ENCODE results near the gene TMEM186. TPM values are rescaled to one million over a fixed set of nuclear protein-coding genes. Genes with fewer than 3 reads are reported as not detected.

TMEM186 gene
- total RNA-seq, 2 experiments from 2014 or later = 14.0 to 16.1 TPM

DNA sequence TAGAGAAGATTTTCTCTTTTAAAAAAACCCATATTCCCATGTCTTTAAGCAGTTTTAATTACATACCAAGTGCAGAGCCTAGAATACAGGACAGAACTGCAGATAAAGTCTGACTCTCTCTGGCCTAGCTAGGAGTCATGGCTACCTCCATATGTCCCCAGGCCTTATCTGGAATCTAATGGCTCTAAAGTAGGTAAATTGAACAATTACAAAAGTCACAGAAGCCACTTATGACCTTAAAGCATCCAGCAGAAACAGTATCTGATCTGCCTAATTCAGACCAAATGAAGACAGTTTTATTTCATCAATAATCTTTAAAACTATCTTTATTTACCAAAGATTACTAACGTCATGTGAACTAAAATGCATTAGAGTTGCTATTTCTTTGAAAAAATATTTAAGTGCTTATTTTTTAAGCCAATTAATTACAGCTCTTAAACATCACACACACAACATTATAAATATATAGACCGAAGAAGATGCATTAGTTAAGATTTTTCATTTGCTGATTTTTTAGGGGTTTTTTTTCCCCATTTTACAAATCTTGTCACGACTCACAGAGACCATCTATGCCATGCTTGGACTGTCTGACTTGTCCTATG lies 28.9 kb upstream of the TMEM186 start:
- H3K9me3 Mint-ChIP-seq (ENCODE audit: low read depth) = no peaks in the 10 kb centered on the region
- peaks cover 6% of the 10 kb centered on the region for H3K4me1 Mint-ChIP-seq
- DNase-seq (no peak), ATAC-seq (no peak)
- H3K27ac Mint-ChIP-seq = no peak overlapping the region
- H3K4me3 Mint-ChIP-seq = no peak overlapping the region
- peaks cover 48% of the 10 kb centered on the region for H3K36me3 Mint-ChIP-seq
- no peaks in the 10 kb centered on the region for H3K27me3 Mint-ChIP-seq
- CTCF ChIA-PET = interaction anchor here (0.9 kb wide), 1 partner anchor 29 kb away, joined by 3 read pairs; no protein-coding TSS in a partner anchor

DNA sequence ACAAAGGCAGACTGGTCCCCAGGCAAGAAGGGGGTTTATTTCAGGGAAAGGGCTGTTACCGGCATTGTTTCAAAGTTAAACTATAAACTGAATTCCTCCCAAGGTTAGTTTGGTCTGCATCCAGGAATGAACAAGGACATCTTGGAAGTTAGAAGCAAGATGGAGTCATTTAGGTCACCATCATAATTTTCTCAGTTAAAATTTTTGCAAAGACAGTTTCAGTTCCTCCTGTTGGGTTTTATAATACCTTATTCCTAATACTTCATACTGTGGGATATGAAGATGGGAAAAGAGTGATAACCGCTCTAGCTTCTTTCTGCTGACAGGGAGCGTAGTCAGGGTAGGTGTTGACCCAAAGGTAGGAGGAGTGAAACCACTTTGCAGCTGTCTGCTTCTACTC lies 25.0 kb upstream of the TMEM186 start:
- DNase-seq = no peak
- CTCF ChIA-PET = interaction anchor here (1.3 kb wide), 1 partner anchor 58 kb away, joined by 3 read pairs; no protein-coding TSS in a partner anchor
- H3K27ac Mint-ChIP-seq = no peak overlapping the region
- ATAC-seq = no peak
- H3K27me3 Mint-ChIP-seq = no peaks in the 10 kb centered on the region
- no peaks in the 10 kb centered on the region for H3K9me3 Mint-ChIP-seq (ENCODE audit: low read depth)
- peaks cover 18% of the 10 kb centered on the region for H3K4me1 Mint-ChIP-seq
- H3K36me3 Mint-ChIP-seq = peaks cover 50% of the 10 kb centered on the region
- H3K4me3 Mint-ChIP-seq = no peak overlapping the region

DNA sequence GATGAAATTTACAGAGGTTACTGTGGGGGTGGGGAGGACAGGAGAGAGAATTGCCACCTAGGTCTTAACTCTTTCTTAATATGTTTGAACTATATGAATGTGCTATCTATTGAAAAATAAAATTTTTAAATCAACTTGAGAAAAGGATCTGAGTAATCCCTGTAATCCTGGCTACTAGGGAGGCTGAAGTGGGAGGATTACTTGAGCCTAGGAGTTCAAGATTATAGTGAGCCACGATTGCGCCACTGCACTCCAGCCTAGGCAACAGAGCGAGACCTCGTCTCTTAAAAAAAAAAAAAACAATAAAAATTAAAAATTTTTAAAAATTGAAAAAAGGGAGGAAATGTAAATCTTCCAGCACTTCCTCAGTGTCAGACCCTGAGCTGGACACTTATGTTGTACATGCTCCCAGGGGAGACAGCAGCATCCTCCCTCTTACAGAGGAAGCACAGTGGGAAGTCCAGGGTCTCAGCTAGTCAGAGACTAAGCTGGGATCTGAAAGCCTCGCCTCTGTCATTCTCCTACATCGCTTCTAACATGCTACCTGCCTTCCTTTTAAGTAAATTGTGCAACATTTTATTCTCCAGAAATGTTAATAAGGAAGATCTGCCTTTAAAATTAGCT lies 22.1 kb upstream of the TMEM186 start:
- H3K27ac Mint-ChIP-seq = peak overlapping the region; percentile 56
- H3K36me3 Mint-ChIP-seq = peaks cover 65% of the 10 kb centered on the region
- DNase-seq (no peak), ATAC-seq (no peak)
- H3K4me1 Mint-ChIP-seq = peaks cover 36% of the 10 kb centered on the region
- CTCF ChIA-PET = interaction anchor here (0.7 to 1.6 kb wide), 3 partner anchors 9 to 189 kb away, joined by 3 to 4 read pairs (median 3); partner anchors contain the start of gene CARHSP1
- H3K27me3 Mint-ChIP-seq = no peaks in the 10 kb centered on the region
- H3K4me3 Mint-ChIP-seq = no peak overlapping the region
- no peaks in the 10 kb centered on the region for H3K9me3 Mint-ChIP-seq (ENCODE audit: low read depth)

DNA sequence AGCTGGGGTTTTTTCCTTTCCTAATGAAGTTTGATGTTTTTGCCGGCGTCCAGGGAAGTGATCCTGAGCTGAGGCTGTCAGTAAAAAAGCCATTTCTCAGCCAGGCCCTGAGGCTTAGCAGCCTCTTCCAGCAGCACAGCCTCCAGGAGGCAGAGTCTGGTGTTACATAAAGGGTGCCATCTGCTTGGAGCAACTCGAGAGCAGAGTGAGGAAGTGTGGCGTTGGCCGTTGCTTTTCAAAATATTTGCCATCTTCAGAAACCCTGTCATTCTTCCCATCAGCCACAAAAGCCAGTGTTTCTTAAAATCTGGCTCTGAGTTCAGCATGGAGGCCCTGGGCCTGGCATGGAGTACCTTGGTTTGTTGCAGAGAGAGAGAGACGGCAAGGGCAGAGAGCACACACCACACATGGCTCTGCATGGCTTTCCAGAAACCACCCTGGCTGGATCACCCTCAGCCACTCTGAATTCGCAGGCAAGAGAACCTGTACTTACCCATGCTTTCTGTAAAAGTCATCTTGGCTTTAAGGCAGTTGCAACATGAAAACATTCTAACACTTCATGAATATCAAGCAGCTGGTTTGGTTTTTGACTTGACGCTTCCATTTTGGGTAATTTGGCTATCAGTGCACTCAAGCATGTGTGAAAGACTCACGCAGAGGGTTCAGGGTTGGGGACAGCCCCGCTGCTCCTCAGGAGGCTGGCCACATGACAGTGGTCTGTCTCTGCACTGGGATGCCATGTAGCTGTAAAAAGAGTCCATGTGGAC lies 21.2 kb upstream of the TMEM186 start:
- DNase-seq (no peak), ATAC-seq (no peak)
- Mint-ChIP-seq H3K27ac (peak overlapping the region; percentile 60), H3K4me1 (peaks cover 41% of the 10 kb centered on the region), H3K36me3 (peaks cover 68% of the 10 kb centered on the region), H3K27me3 (no peaks in the 10 kb centered on the region), H3K4me3 (no peak overlapping the region), H3K9me3 (ENCODE audit: low read depth) (no peaks in the 10 kb centered on the region)
- CTCF ChIA-PET = interaction anchor here (1.6 kb wide), 1 partner anchor 190 kb away, joined by 4 read pairs; no protein-coding TSS in a partner anchor

DNA sequence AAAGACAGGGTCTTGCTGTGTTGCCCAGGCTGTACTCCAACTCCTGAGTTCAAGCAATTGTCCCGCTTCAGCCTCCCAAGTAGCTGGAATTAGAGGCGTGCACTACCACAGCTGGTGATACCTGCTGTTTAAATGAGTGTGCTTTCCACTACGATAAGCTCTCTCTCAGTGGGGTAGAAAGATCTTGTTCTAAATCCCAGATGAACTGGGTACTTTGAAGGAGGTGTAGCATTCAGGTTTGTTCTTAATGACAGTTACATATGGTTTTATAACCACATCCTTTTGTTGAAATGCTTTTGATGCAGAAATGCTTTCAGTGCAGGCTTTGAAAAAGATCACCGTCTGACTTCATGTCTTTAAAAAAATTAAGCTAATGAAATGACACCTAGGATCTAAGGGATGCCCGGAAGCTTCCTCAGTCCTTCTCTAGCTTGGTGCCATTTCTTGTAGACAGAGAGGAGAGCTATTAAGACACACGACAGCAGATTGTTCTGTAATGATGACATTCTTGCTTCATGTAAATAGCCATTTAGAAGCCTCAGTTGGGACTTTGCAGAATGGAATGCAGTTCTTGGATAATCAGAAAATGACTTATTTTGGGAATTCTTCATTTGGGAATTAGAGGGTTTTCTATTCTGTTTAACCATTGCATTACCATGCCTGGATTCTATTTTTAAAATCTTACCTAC lies 19.7 kb upstream of the TMEM186 start:
- DNase-seq (no peak), ATAC-seq (peak; percentile 77)
- H3K4me1 Mint-ChIP-seq = peaks cover 42% of the 10 kb centered on the region
- no peaks in the 10 kb centered on the region for H3K27me3 Mint-ChIP-seq
- peak overlapping the region; percentile 8 for H3K4me3 Mint-ChIP-seq
- no peaks in the 10 kb centered on the region for H3K9me3 Mint-ChIP-seq (ENCODE audit: low read depth)
- CTCF ChIA-PET = interaction anchor here (0.9 to 1.7 kb wide), 8 partner anchors 18 to 192 kb away, joined by 3 to 5 read pairs (median 4); partner anchors contain the start of genes CARHSP1, PMM2 and TMEM186
- H3K27ac Mint-ChIP-seq = peak overlapping the region; percentile 90
- peaks cover 71% of the 10 kb centered on the region for H3K36me3 Mint-ChIP-seq

DNA sequence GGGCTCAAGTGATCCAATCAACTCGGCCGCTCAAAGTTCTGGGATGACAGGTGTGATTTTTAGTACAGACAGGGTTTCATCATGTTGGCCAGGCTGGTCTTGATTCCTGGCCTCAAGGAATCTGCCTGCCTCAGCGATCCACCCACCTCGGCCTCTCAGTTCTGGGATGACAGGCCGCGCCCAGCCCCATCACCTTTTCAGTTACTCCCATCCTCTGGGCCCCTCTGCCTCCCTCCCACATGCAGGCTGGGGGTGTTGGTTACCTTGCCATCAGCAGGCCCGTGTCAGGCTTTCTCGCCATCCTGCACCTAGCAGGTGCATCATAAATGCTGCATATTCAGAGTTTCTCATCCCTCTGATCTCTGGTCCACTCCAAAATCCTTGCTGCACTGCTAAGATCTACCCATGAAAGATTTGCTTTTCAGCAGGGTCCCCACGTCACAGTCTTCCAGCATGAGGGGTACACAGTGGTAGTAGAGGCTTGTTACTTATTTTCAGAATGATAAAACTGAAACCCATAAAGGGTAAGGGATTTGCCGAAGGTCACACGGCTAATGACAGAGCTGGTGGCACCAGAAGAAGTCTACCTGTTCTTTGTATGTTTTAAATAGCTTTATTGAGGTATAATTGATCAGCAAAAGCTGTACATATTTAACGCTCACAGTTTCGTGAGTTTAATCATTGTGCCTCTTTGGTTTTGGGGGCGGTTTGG lies 16.8 kb upstream of the TMEM186 start:
- Mint-ChIP-seq H3K4me3 (no peak overlapping the region), H3K27ac (peak overlapping the region; percentile 46), H3K9me3 (ENCODE audit: low read depth) (no peaks in the 10 kb centered on the region), H3K36me3 (peaks cover 67% of the 10 kb centered on the region), H3K4me1 (peaks cover 42% of the 10 kb centered on the region), H3K27me3 (no peaks in the 10 kb centered on the region)
- CTCF ChIA-PET = no interaction called here
- ATAC-seq = no peak
- DNase-seq = no peak

DNA sequence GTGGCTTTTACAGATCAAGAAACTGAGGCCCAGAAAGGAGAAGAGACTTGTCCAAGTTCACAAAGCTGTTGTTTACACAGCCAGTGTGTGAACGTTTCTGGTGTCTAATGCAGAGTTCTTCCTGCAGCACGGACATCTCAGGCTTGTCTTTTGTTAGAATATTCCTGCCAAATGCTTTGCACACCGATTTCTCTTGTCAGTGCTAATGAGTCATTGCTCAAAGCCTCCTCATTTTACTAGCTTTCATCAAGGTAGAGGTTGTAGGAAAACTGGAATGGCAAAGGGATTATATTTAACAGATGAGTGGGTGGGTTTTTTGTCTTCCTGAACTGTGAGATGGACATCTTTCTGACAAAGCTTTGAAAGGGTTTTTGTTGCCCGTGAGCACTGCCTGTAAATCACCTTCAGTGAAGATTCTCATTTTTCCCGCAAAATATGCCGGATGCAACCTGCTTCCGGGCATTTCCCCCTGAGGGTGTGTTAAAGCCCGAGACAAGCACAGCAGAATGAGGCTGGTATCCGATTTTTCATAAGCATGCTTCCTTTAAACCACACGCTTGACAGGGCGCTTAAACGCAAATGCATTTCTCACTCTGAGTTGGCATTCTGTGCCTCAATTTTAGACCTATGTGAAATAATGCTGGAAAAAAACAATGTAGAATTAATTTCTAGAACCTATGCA lies 14.9 kb upstream of the TMEM186 start:
- H3K27ac Mint-ChIP-seq = no peak overlapping the region
- CTCF ChIA-PET = no interaction called here
- ATAC-seq = no peak
- H3K4me3 Mint-ChIP-seq = no peak overlapping the region
- H3K9me3 Mint-ChIP-seq (ENCODE audit: low read depth) = no peaks in the 10 kb centered on the region
- DNase-seq = no peak
- H3K27me3 Mint-ChIP-seq = no peaks in the 10 kb centered on the region
- H3K4me1 Mint-ChIP-seq = peaks cover 30% of the 10 kb centered on the region
- H3K36me3 Mint-ChIP-seq = peaks cover 66% of the 10 kb centered on the region

DNA sequence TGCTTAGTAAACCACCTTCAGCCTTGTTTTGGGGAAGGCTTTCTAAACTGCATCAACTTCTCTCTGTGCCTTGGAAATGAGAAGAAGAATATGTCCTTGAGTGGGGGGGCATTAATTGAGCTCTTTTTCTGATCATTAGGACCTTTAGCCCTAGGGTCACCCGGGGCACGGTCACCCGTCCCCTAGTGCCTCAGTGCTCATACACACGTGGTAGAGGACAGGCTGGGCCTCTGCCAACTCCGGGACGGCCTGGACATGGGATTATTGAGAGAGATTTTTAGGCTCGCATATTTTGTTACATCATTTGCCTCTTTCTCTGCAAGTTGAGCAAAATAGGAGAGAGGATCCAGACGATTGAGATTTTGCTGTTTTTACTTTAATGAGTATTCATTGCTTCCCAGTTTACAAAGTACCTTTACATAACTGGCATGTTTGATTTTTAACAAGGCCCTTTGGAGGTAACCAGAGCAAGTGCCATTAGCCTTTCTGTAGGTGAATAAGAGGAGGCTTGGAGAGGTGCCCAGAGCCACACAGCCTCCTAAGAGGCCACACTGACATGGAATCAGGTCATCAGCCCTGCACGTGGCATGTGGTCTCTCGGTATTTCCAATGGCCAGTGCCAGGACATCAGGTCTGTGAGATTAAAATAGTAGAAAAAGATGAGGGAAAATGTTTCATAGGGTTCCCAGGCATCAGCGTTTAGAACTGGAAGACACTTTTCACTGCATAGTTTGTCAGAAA lies 11.3 kb upstream of the TMEM186 start:
- Mint-ChIP-seq H3K27ac (peak overlapping the region; percentile 31), H3K36me3 (peaks cover 59% of the 10 kb centered on the region)
- CTCF ChIA-PET = no interaction called here

DNA sequence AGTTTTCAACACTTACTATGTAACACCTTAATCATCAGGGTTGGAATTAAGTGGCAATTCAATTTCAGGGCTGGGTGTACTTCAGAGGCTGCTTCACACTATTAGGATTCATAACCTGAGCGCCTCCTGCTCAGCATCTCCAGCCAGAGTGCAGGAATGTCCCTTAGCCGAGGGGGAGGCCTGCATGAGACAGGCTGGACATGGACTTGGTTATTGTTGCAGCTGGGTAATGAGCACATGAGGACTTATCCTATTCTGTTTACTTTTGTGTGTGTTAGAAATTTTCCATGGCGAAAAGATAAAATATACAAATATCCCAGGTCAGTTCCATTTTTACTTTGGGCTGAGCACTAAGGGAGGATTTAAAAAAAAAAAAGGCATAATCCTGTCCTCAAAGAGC lies 10.6 kb upstream of the TMEM186 start:
- ATAC-seq = no peak
- CTCF ChIA-PET = no interaction called here
- Mint-ChIP-seq H3K4me3 (no peak overlapping the region), H3K27ac (no peak overlapping the region), H3K9me3 (ENCODE audit: low read depth) (no peaks in the 10 kb centered on the region), H3K36me3 (peaks cover 57% of the 10 kb centered on the region), H3K27me3 (no peaks in the 10 kb centered on the region), H3K4me1 (peaks cover 9% of the 10 kb centered on the region)
- no peak for DNase-seq

More for the DNA sequence above, 11.3 kb upstream of the TMEM186 start:
- no peaks in the 10 kb centered on the region for H3K27me3 Mint-ChIP-seq
- no peak for DNase-seq
- H3K9me3 Mint-ChIP-seq (ENCODE audit: low read depth) = no peaks in the 10 kb centered on the region
- no peak for ATAC-seq
- H3K4me3 Mint-ChIP-seq = no peak overlapping the region
- H3K4me1 Mint-ChIP-seq = peaks cover 10% of the 10 kb centered on the region

DNA sequence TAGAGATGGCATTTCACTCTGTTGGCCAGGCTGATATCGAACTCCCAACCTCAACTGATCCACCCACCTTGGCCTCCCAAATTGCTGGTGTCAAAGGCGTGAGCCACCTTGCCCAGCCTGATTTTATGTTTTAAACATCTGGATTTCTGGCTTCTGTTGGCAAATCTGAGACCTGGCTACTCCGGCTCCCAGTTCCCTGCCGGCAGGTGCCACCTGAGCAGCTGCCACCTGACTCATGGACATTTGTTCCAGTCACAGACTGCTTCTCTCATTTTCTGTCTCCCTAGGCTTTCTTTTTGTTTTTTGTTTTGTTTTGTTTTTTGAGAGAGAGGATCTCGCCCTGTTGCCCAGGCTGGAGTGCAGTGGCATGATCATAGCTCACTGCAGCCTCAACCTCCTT lies 9.8 kb upstream of the TMEM186 start:
- Mint-ChIP-seq H3K36me3 (peaks cover 57% of the 10 kb centered on the region), H3K9me3 (ENCODE audit: low read depth) (no peaks in the 10 kb centered on the region)

DNA sequence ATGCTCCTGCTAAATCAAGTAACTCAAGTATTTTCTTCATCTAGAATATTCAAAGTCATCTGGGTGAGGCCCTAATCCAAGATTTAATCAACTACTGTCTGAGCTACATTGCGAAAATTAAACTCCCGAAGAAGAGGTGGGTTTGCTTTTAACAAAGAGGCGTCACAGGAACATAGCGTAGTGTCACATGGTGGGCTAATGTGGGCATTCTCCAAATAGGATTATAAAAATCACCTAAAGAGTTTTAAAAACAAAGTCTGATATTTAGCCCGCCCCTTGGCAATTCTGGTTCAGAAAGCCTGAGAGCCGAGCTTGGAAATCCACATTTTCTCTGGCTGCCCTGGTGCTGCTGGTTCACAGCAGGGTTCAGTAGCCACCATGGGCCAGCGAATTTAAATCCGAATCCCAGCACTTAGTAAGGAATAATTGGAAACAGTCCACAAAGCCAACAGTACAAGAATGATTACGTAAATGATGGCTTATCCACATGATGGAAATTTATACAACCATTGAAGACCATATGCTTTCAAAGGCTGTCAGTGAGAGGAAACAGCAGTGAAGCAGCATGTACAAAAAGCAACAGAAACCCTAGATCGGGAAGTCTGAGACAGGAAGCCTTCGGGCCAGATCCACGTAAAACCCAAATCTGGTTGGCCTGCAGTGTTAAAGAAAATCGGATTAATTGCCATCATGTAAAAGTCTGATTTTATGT lies 9.0 kb upstream of the TMEM186 start:
- CTCF ChIA-PET = interaction anchor here (1.0 to 2.0 kb wide), 2 partner anchors 74 to 130 kb away, joined by 3 to 5 read pairs; no protein-coding TSS in a partner anchor
- Mint-ChIP-seq H3K36me3 (peaks cover 60% of the 10 kb centered on the region), H3K4me3 (no peak overlapping the region), H3K27ac (no peak overlapping the region), H3K27me3 (no peaks in the 10 kb centered on the region), H3K4me1 (peaks cover 11% of the 10 kb centered on the region), H3K9me3 (ENCODE audit: low read depth) (no peaks in the 10 kb centered on the region)
- DNase-seq = no peak
- no peak for ATAC-seq

More for the DNA sequence above, 9.8 kb upstream of the TMEM186 start:
- H3K4me1 Mint-ChIP-seq = peaks cover 9% of the 10 kb centered on the region
- no peak overlapping the region for H3K27ac Mint-ChIP-seq
- ATAC-seq = no peak
- CTCF ChIA-PET = interaction anchor here (1.0 to 2.0 kb wide), 2 partner anchors 73 to 129 kb away, joined by 3 to 5 read pairs; no protein-coding TSS in a partner anchor
- no peak overlapping the region for H3K4me3 Mint-ChIP-seq
- no peaks in the 10 kb centered on the region for H3K27me3 Mint-ChIP-seq
- DNase-seq = no peak
